OCI-LY1 (cell line): ENCODE data around the gene SEC16A.

ENCODE experiments used
- H2AFZ ChIP-seq: fragments of 200-600 bp; sonication (generic), shearing (Covaris generic); 2 replicates; pipeline ENCODE4 v1.6.0; 2014; ENCODE audit warnings: antibody characterized with exemption, mild to moderate bottlenecking, low read length
- H3F3A ChIP-seq: fragments of 200-600 bp; sonication (generic), shearing (Covaris generic); 2 replicates; pipeline ENCODE4 v1.6.0; 2014; ENCODE audit warnings: mild to moderate bottlenecking, antibody characterized with exemption, low read length, moderate library complexity; ENCODE audit not compliant: insufficient read depth
- H3K27ac ChIP-seq: fragments of 200-600 bp; sonication (generic); 2 replicates; pipeline ENCODE4 v1.5.1; 2014; ENCODE audit warnings: low read length, mixed run types, mild to moderate bottlenecking, low read depth; ENCODE audit not compliant: poor library complexity, severe bottlenecking
- H3K27me3 ChIP-seq: fragments of 200-600 bp; sonication (generic); 2 replicates; pipeline ENCODE4 v1.6.0; 2014; ENCODE audit warnings: antibody characterized with exemption, mild to moderate bottlenecking, low read length, moderate library complexity; ENCODE audit not compliant: insufficient read depth
- H3K36me3 ChIP-seq: fragments of 200-600 bp; sonication (generic); 2 replicates; pipeline ENCODE4 v1.6.1; 2014; ENCODE audit warnings: mild to moderate bottlenecking, antibody characterized with exemption, low read length, moderate library complexity, mixed read lengths; ENCODE audit not compliant: insufficient read depth
- H3K4me1 ChIP-seq: fragments of 200-600 bp; sonication (generic); 2 replicates; pipeline ENCODE4 v1.5.1; 2014; ENCODE audit warnings: mild to moderate bottlenecking, low read length, moderate library complexity; ENCODE audit not compliant: insufficient read depth, severe bottlenecking
- H3K4me2 ChIP-seq: fragments of 200-600 bp; sonication (generic), shearing (Covaris generic); 2 replicates; pipeline ENCODE4 v1.6.1; 2014; ENCODE audit warnings: low read length
- H3K4me3 ChIP-seq: fragments of 200-600 bp; sonication (generic); 2 replicates; pipeline ENCODE4 v1.5.1; 2014; ENCODE audit warnings: low read length, low read depth, mild to moderate bottlenecking, mixed read lengths; ENCODE audit not compliant: poor library complexity, severe bottlenecking
- H3K79me2 ChIP-seq: fragments of 200-600 bp; shearing (Covaris generic); 2 replicates; pipeline ENCODE4 v1.6.1; 2016; ENCODE audit warnings: mixed run types, low read length, mixed read lengths; ENCODE audit not compliant: insufficient read depth
- H3K9ac ChIP-seq: fragments of 200-600 bp; sonication (generic), shearing (Covaris generic); 2 replicates; pipeline ENCODE4 v1.6.1; 2014; ENCODE audit warnings: mild to moderate bottlenecking, low read length, mixed read lengths
- H3K9me2 ChIP-seq: fragments of 200-600 bp; sonication (generic), shearing (Covaris generic); 2 replicates; pipeline ENCODE4 v1.6.1; 2014; ENCODE audit warnings: low read depth, mild to moderate bottlenecking, low read length, mixed read lengths
- H3K9me3 ChIP-seq: fragments of 200-600 bp; shearing (Covaris generic); 2 replicates; pipeline ENCODE4 v1.6.1; 2014; ENCODE audit warnings: low read length, mixed read lengths
- H4K20me1 ChIP-seq: fragments of 200-600 bp; sonication (generic), shearing (Covaris generic); 2 replicates; pipeline ENCODE4 v1.6.0; 2016; ENCODE audit warnings: mild to moderate bottlenecking, low read length; ENCODE audit not compliant: insufficient read depth
- CTCF ChIP-seq: fragments of 200-600 bp; sonication (generic), shearing (Covaris generic); IDR thresholded peaks from 2 replicates; pipeline ENCODE4 v1.5.1; 2017; ENCODE audit warnings: mild to moderate bottlenecking, antibody characterized with exemption, low read length, moderate library complexity, mixed read lengths
- EZH2 ChIP-seq: fragments of 200-600 bp; sonication (generic), shearing (Covaris generic); IDR thresholded peaks from 2 replicates; pipeline ENCODE4 v1.8.0; 2017; ENCODE audit warnings: borderline replicate concordance, mixed run types, mild to moderate bottlenecking, antibody characterized with exemption, low read length, moderate library complexity, mixed read lengths

The SEC16A gene

GRCh38 chr9:136444102-136444501 is 38.7 kb downstream of the SEC16A start:
- Histone ChIP-seq H3K27me3 (no peaks in the 10 kb centered on the region), H4K20me1 (no peaks in the 10 kb centered on the region), H3K9me3 (no peaks in the 10 kb centered on the region), H3K36me3 (peaks cover 76% of the 10 kb centered on the region), H3K4me3 (no peak overlapping the region), H3K9me2 (no peaks in the 10 kb centered on the region), H3F3A (no peaks in the 10 kb centered on the region), H3K4me1 (peaks cover 5% of the 10 kb centered on the region), H3K79me2 (no peaks in the 10 kb centered on the region), H3K9ac (no peak overlapping the region), H3K4me2 (no peak overlapping the region), H2AFZ (no peak overlapping the region), H3K27ac (no peak overlapping the region)
- TF ChIP-seq EZH2 (no peak), CTCF (no peak)

GRCh38 chr9:136443687-136444086 is 39.2 kb downstream of the SEC16A start:
- Histone ChIP-seq H3K36me3 (peaks cover 73% of the 10 kb centered on the region), H3K79me2 (no peaks in the 10 kb centered on the region), H3K9me2 (no peaks in the 10 kb centered on the region), H2AFZ (no peak overlapping the region), H3K27ac (no peak overlapping the region), H3K9ac (no peak overlapping the region), H3K4me1 (peaks cover 9% of the 10 kb centered on the region), H3K27me3 (no peaks in the 10 kb centered on the region), H3K4me3 (no peak overlapping the region), H3K9me3 (no peaks in the 10 kb centered on the region), H4K20me1 (no peaks in the 10 kb centered on the region), H3K4me2 (no peak overlapping the region), H3F3A (no peaks in the 10 kb centered on the region)
- TF ChIP-seq EZH2 (no peak), CTCF (no peak)

- H3K9ac ChIP-seq: no peak overlapping the region
- H4K20me1 ChIP-seq: no peaks in the 10 kb centered on the region
- H3K27ac ChIP-seq: no peak overlapping the region
- no peak overlapping the region for H3K4me3 ChIP-seq
- H2AFZ ChIP-seq: no peak overlapping the region
- H3K36me3 ChIP-seq: peaks cover 69% of the 10 kb centered on the region
- no peaks in the 10 kb centered on the region for H3K27me3 ChIP-seq
- H3K9me3 ChIP-seq: no peaks in the 10 kb centered on the region
- no peaks in the 10 kb centered on the region for H3K9me2 ChIP-seq
- peaks cover 15% of the 10 kb centered on the region for H3K4me1 ChIP-seq
- TF ChIP-seq CTCF (no peak), EZH2 (no peak)
- no peaks in the 10 kb centered on the region for H3K79me2 ChIP-seq
- no peaks in the 10 kb centered on the region for H3F3A ChIP-seq
- H3K4me2 ChIP-seq: no peak overlapping the region
Observed at GRCh38 chr9:136443087-136443486, 39.8 kb downstream of the SEC16A start.
